ENCODE results near the gene PRKCB.
"Not testable (repeated sequence)": the region's sequence is repeated elsewhere in the genome, so short reads cannot be mapped to it uniquely, and the experiment has no call there.

Gene PRKCB

GRCh38 chr16:23905027-23905426 is 69.2 kb downstream of the PRKCB start:
- no peak for DNase-seq

- DNase-seq, result no peak
These were observed 71.7 kb downstream of the PRKCB start for GRCh38 chr16:23907457-23907902.

- no peak for DNase-seq
These were observed 72.1 kb downstream of the PRKCB start for GRCh38 chr16:23907903-23908302.

GRCh38 chr16:23908790-23909189 is 73.0 kb downstream of the PRKCB start:
- DNase-seq, result no peak

GRCh38 chr16:23909792-23910418 is 74.1 kb downstream of the PRKCB start:
- DNase-seq, result no peak

GRCh38 chr16:23914946-23915530 is 79.3 kb downstream of the PRKCB start:
- DNase-seq, result no peak

- DNase-seq, result not testable (repeated sequence)
These were observed 80.8 kb downstream of the PRKCB start for GRCh38 chr16:23916552-23916951.

GRCh38 chr16:23917621-23918020 is 81.8 kb downstream of the PRKCB start:
- DNase-seq, result no peak

- DNase-seq, result no peak
These were observed 84.7 kb downstream of the PRKCB start for GRCh38 chr16:23920446-23920845.

GRCh38 chr16:23920899-23921298 is 85.1 kb downstream of the PRKCB start:
- peak in 1 of 2 experiments; percentile 16 for DNase-seq

GRCh38 chr16:23922406-23922805 is 86.6 kb downstream of the PRKCB start:
- no peak for DNase-seq

- DNase-seq, result no peak
These were observed 88.3 kb downstream of the PRKCB start for GRCh38 chr16:23924128-23924527.

GRCh38 chr16:23927796-23928195 is 92.0 kb downstream of the PRKCB start:
- no peak for DNase-seq

GRCh38 chr16:23929237-23929636 is 93.5 kb downstream of the PRKCB start:
- DNase-seq, result no peak

- DNase-seq, result no peak
These were observed 94.1 kb downstream of the PRKCB start for GRCh38 chr16:23929856-23930255.

GRCh38 chr16:23930791-23931190 is 95.0 kb downstream of the PRKCB start:
- no peak for DNase-seq

GRCh38 chr16:23931199-23931598 is 95.4 kb downstream of the PRKCB start:
- no peak for DNase-seq

GRCh38 chr16:23933650-23934049 is 97.9 kb downstream of the PRKCB start:
- not testable (repeated sequence) for DNase-seq

GRCh38 chr16:23934610-23935236 is 98.9 kb downstream of the PRKCB start:
- DNase-seq, result no peak

- no peak for DNase-seq
These were observed 104.3 kb downstream of the PRKCB start for GRCh38 chr16:23940111-23940510.

- no peak for DNase-seq
These were observed 105.2 kb downstream of the PRKCB start for GRCh38 chr16:23941025-23941424.

GRCh38 chr16:23941963-23942564 is 106.3 kb downstream of the PRKCB start:
- no peak for DNase-seq

GRCh38 chr16:23943604-23944003 is 107.8 kb downstream of the PRKCB start:
- DNase-seq, result no peak

- no peak for DNase-seq
These were observed 108.6 kb downstream of the PRKCB start for GRCh38 chr16:23944381-23944780.
